Endothelial cell of umbilical vein (primary cell): Measurements from ENCODE around the gene CUL2. TPM values are rescaled to one million over a fixed set of nuclear protein-coding genes. Genes with fewer than 3 reads are reported as not detected.

Experiments used
- BruUV-seq: library from RNA; stranded (reverse); fragments of 400-500 nt; replicated peaks from 2 replicates; lab custom pipeline; 2021; lab: Mats Ljungman, UMichigan
- CTCF ChIA-PET: fragments of 300-600, 350-600 bp; sonication (Branson Sonifier 250); formaldehyde crosslinking; loops from one replicate; lab custom pipeline; 2021; ENCODE audit warnings: antibody characterized with exemption, inconsistent platforms; lab: Charles Lee
- POLR2A ChIA-PET: fragments of 300-600, 350-600 bp; sonication (Branson Sonifier 250); formaldehyde crosslinking; loops from one replicate; lab custom pipeline; 2021; ENCODE audit warnings: antibody characterized with exemption, inconsistent platforms; lab: Charles Lee
- DNase-seq: peaks from one replicate; pipeline ENCODE4 v3.0.0-alpha.2; 2011; ENCODE audit warnings: low read depth, low spot score
- FAIRE-seq: peaks from 2 replicates; lab custom pipeline; 2011; peaks lifted over from hg19 to GRCh38; lab: Jason Lieb, UNC
- H2AFZ ChIP-seq: 2 replicates; pipeline ENCODE4 v1.6.0; 2012; ENCODE audit warnings: low read depth, low read length, control low read depth, inconsistent platforms
- H3K27ac ChIP-seq: 2 replicates; pipeline ENCODE4 v1.5.1; 2011; ENCODE audit warnings: low read depth, mild to moderate bottlenecking, control low read depth, low read length, moderate library complexity; ENCODE audit not compliant: insufficient read depth
- H3K27me3 ChIP-seq, 2 experiments: 2 replicates each; pipeline versions ENCODE4 v1.6.0 to v1.6.1; 2011; ENCODE audit warnings: low read length in 2 of 2, mixed read lengths in 1 of 2; ENCODE audit not compliant: control insufficient read depth in 2 of 2, insufficient read depth in 2 of 2
- H3K36me3 ChIP-seq, 2 experiments: 2 replicates in 1 of 2; 3 replicates in 1 of 2; pipeline ENCODE4 v1.5.1; 2011; ENCODE audit warnings: low read length in 2 of 2, mild to moderate bottlenecking in 1 of 2, moderate library complexity in 1 of 2; ENCODE audit not compliant: control insufficient read depth in 2 of 2, insufficient read depth in 2 of 2; ENCODE audit errors: extremely low read depth in 1 of 2
- H3K4me1 ChIP-seq: 3 replicates; pipeline ENCODE4 v1.5.1; 2011; ENCODE audit warnings: mild to moderate bottlenecking, low read length; ENCODE audit not compliant: control insufficient read depth, insufficient read depth; ENCODE audit errors: extremely low read depth
- H3K4me2 ChIP-seq: 2 replicates; pipeline ENCODE4 v1.6.1; 2011; ENCODE audit warnings: low read length, control low read depth, mixed read lengths; ENCODE audit not compliant: insufficient read depth
- H3K4me3 ChIP-seq, 3 experiments: fragments of 200-600 bp in 1 of 3; sonication (generic), shearing (Covaris generic) in 1 of 3; replicated peaks in 1 of 3; 2 replicates each; pipeline ENCODE4 v1.5.1; 2011 to 2016; ENCODE audit warnings: control low read depth in 3 of 3, low read length in 3 of 3, mild to moderate bottlenecking in 2 of 3, inconsistent platforms in 1 of 3, low read depth in 1 of 3, moderate library complexity in 1 of 3; ENCODE audit not compliant: insufficient read depth in 1 of 3
- H3K79me2 ChIP-seq: 2 replicates; pipeline ENCODE4 v1.6.0; 2012; ENCODE audit warnings: low read length, inconsistent platforms; ENCODE audit not compliant: control insufficient read depth, insufficient read depth
- H3K9ac ChIP-seq: replicated peaks from 2 replicates; pipeline ENCODE3; 2011; ENCODE audit warnings: low read length, control low read depth; ENCODE audit not compliant: insufficient read depth; ENCODE audit errors: extremely low read depth
- H3K9me1 ChIP-seq: replicated peaks from 3 replicates; pipeline ENCODE4 v1.6.0; 2011; ENCODE audit warnings: mild to moderate bottlenecking, low read length; ENCODE audit not compliant: control insufficient read depth, insufficient read depth; ENCODE audit errors: extremely low read depth
- H3K9me3 ChIP-seq: replicated peaks from 2 replicates; pipeline ENCODE4 v1.5.1; 2012; ENCODE audit warnings: low read length, inconsistent platforms; ENCODE audit not compliant: control insufficient read depth, insufficient read depth
- H4K20me1 ChIP-seq: replicated peaks from 2 replicates; pipeline ENCODE3; 2011; ENCODE audit warnings: mild to moderate bottlenecking, low read length; ENCODE audit not compliant: control insufficient read depth, insufficient read depth; ENCODE audit errors: extremely low read depth
- EZH2 ChIP-seq: IDR thresholded peaks from 2 replicates; pipeline ENCODE4 v1.6.1; 2012; ENCODE audit warnings: borderline replicate concordance, low read depth, mild to moderate bottlenecking, moderate library complexity, low read length, inconsistent platforms; ENCODE audit not compliant: severe bottlenecking
- FOS ChIP-seq: IDR thresholded peaks from 2 replicates; pipeline ENCODE4 v1.6.1; 2011; ENCODE audit warnings: mild to moderate bottlenecking, low read length, moderate library complexity, borderline replicate concordance; ENCODE audit not compliant: insufficient read depth
- GATA2 ChIP-seq: IDR thresholded peaks from 2 replicates; pipeline ENCODE4 v1.7.0; 2011; ENCODE audit warnings: low read depth, mild to moderate bottlenecking, moderate library complexity, mixed read lengths, low read length; ENCODE audit not compliant: insufficient read length, insufficient read depth
- JUN ChIP-seq: IDR thresholded peaks from 2 replicates; pipeline ENCODE4 v1.6.1; 2011; ENCODE audit warnings: borderline replicate concordance, low read depth; ENCODE audit not compliant: insufficient read length, insufficient read depth
- MAX ChIP-seq: IDR thresholded peaks from 2 replicates; pipeline ENCODE4 v1.6.1; 2011; ENCODE audit not compliant: insufficient read depth, insufficient read length
- MYC ChIP-seq: IDR thresholded peaks from one replicate; pipeline ENCODE4 v1.6.1; 2011; ENCODE audit warnings: mild to moderate bottlenecking, low read depth, low read length
- POLR2A ChIP-seq: IDR thresholded peaks from 2 replicates; pipeline ENCODE4 v1.6.1; 2012; ENCODE audit warnings: low read depth, mild to moderate bottlenecking, control low read depth, low read length
- POLR2AphosphoS5 ChIP-seq: IDR thresholded peaks from 2 replicates; pipeline ENCODE4 v1.6.1; 2012; ENCODE audit warnings: low read depth, mild to moderate bottlenecking, control low read depth, low read length, moderate library complexity; ENCODE audit not compliant: insufficient read depth
- dilution Hi-C: fragments of 300-500 bp; cut with MboI; formaldehyde crosslinking; loops from one replicate; pipeline ENCODE4 v1.15.0; 2019; ENCODE audit warnings: low sequenced_read_pairs; ENCODE audit not compliant: extremely low pct_ligation_motif_present
- intact Hi-C: fragments of 100-400 bp; cut with micrococcal nuclease; formaldehyde crosslinking; loops from one replicate; pipeline ENCODE4 v1.10.0; 2022
- polyA plus RNA-seq, 4 experiments: library from polyadenylated mRNA; depleted of rRNA in 3 of 4; stranded (reverse) in 3 of 4; unstranded in 1 of 4; fragments of >200 nt; gene quantifications; 2 replicates each; pipeline versions ENCODE4 v1.2.1 to v1.2.3, GENCODE V29; 2011 to 2012; ENCODE audit warnings: missing spikeins in 1 of 4
- total RNA-seq: library from RNA; stranded (reverse); gene quantifications from 2 replicates; pipeline ENCODE4 v1.2.3, GENCODE V29; 2021
- TF ChIP-seq, protein P1 (sequence below), 2 donors: IDR thresholded peaks; 1 replicate in 1 of 2; 2 replicates in 1 of 2; pipeline ENCODE4 v1.5.1; 2011; ENCODE audit warnings: low read length in 2 of 2, mild to moderate bottlenecking in 2 of 2, moderate library complexity in 2 of 2, control low read depth in 1 of 2, inconsistent platforms in 1 of 2, low read depth in 1 of 2; ENCODE audit not compliant: insufficient read depth in 1 of 2; ENCODE audit errors: extremely low read depth in 1 of 2

Gene CUL2
- total and polyA plus RNA-seq, 2 donors (not counting 3 experiments of a cell fraction or from before 2014, with no cell fraction given) = 11.6 to 45.3 TPM

- Histone ChIP-seq H3K79me2 (no peaks in the 10 kb centered on the region), H3K27me3 (no peaks in the 10 kb centered on the region), H3K4me1 (peaks cover 2% of the 10 kb centered on the region), H3K27ac (no peak overlapping the region), H4K20me1 (no peaks in the 10 kb centered on the region), H3K9me1 (no peaks in the 10 kb centered on the region), H3K4me2 (no peak overlapping the region), H3K36me3 (peaks cover 0 to 4% of the 10 kb centered on the region in 2 experiments), H3K9ac (no peak overlapping the region), H3K4me3 (no peak overlapping the region), H2AFZ (no peak overlapping the region), H3K9me3 (no peaks in the 10 kb centered on the region)
- CTCF ChIA-PET = no interaction called here
- FAIRE-seq = no peak
- POLR2A ChIA-PET = no interaction called here
- dilution Hi-C loops = no loop called here
- no TSS peak for BruUV-seq
- TF ChIP-seq POLR2A = no peak
- intact Hi-C loops = no loop called here
- no peak for DNase-seq
Observed at GRCh38 chr10:35000936-35001335, 89.2 kb downstream of the CUL2 start.

GRCh38 chr10:34999532-34999931 lies 90.6 kb downstream of the CUL2 start:
- H3K36me3 ChIP-seq = peaks cover 0 to 2% of the 10 kb centered on the region in 2 experiments
- BruUV-seq = no TSS peak
- intact Hi-C loops (no loop called here), dilution Hi-C loops (no loop called here)
- DNase-seq = no peak
- CTCF ChIA-PET = interaction anchor here (1.3 kb wide), 2 partner anchors 28 to 120 kb away, joined by 4 read pairs; no protein-coding TSS in a partner anchor
- H3K9me3 ChIP-seq = no peaks in the 10 kb centered on the region
- no peaks in the 10 kb centered on the region for H4K20me1 ChIP-seq
- TF ChIP-seq FOS = no peak
- TF ChIP-seq, protein P1, sequence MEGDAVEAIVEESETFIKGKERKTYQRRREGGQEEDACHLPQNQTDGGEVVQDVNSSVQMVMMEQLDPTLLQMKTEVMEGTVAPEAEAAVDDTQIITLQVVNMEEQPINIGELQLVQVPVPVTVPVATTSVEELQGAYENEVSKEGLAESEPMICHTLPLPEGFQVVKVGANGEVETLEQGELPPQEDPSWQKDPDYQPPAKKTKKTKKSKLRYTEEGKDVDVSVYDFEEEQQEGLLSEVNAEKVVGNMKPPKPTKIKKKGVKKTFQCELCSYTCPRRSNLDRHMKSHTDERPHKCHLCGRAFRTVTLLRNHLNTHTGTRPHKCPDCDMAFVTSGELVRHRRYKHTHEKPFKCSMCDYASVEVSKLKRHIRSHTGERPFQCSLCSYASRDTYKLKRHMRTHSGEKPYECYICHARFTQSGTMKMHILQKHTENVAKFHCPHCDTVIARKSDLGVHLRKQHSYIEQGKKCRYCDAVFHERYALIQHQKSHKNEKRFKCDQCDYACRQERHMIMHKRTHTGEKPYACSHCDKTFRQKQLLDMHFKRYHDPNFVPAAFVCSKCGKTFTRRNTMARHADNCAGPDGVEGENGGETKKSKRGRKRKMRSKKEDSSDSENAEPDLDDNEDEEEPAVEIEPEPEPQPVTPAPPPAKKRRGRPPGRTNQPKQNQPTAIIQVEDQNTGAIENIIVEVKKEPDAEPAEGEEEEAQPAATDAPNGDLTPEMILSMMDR (IDR thresholded peaks at IDR 0.05; ENCODE audit: extremely low read depth in 1 of 2, insufficient read depth in 1 of 2, low read depth in 1 of 2, low read length in 2 of 2) = no peak
- no peak for TF ChIP-seq MYC
- TF ChIP-seq JUN = no peak
- no peak for TF ChIP-seq MAX
- TF ChIP-seq GATA2 = no peak
- no peak for TF ChIP-seq POLR2AphosphoS5
- TF ChIP-seq POLR2A = no peak
- no peak for TF ChIP-seq EZH2
- no peaks in the 10 kb centered on the region for H3K27me3 ChIP-seq
- no peak for FAIRE-seq
- H2AFZ ChIP-seq = no peak overlapping the region
- H3K4me2 ChIP-seq = no peak overlapping the region
- no peaks in the 10 kb centered on the region for H3K79me2 ChIP-seq
- no peak overlapping the region for H3K4me3 ChIP-seq
- POLR2A ChIA-PET = no interaction called here
- no peak overlapping the region for H3K9ac ChIP-seq
- H3K4me1 ChIP-seq = peaks cover 4% of the 10 kb centered on the region
- H3K27ac ChIP-seq = no peak overlapping the region
- H3K9me1 ChIP-seq = no peaks in the 10 kb centered on the region
